Pancreas (tissue), 10 donors: ENCODE results near the gene WDR75. TPM values are rescaled to one million over a fixed set of nuclear protein-coding genes. Genes with fewer than 3 reads are reported as not detected.
"Not testable (repeated sequence)": the region's sequence is repeated elsewhere in the genome, so short reads cannot be mapped to it uniquely, and the experiment has no call there.

Source experiments
- ATAC-seq, 4 donors: fragments of 200-7000 bp; cut with Tn5 transposase; one replicate each; pipeline versions ENCODE4 v1.8.0 to v1.9.1; 2020; ENCODE audit warnings: mild to moderate bottlenecking in 4 of 4, moderate library complexity in 4 of 4
- DNase-seq, 6 donors: peaks; one replicate each; pipeline ENCODE4 v3.0.0-alpha.2; 2020
- FAIRE-seq: peaks from 2 replicates; lab custom pipeline; 2012; peaks lifted over from hg19 to GRCh38; lab: Jason Lieb, UNC
- H3K27ac ChIP-seq, 4 donors: fragments of 200-600 bp; sonication (generic); 1 replicate in 3 of 4; 2 replicates in 1 of 4; pipeline versions ENCODE4 v1.5.0 to v1.8.0; 2020
- H3K27me3 ChIP-seq, 4 donors: fragments of 200-600 bp; one replicate each; pipeline ENCODE4 v1.8.0; 2021
- H3K36me3 ChIP-seq, 3 donors: fragments of 200-600 bp; sonication (generic) in 1 of 3; one replicate each; pipeline versions ENCODE4 v1.5.0 to v1.8.0; 2020 to 2021
- H3K4me1 ChIP-seq, 3 donors: fragments of 200-600 bp; one replicate each; pipeline ENCODE4 v1.8.0; 2021
- H3K4me3 ChIP-seq, 4 donors: fragments of 200-600 bp; sonication (generic) in 2 of 4; one replicate each; pipeline versions ENCODE4 v1.5.0 to v1.8.0; 2020 to 2021
- H3K9me3 ChIP-seq, 4 donors: fragments of 200-600 bp; one replicate each; pipeline ENCODE4 v1.8.0; 2021
- WGBS, 2 donors: extraction: QIAGEN DNeasy Blood & Tissue Kit; methylation state at CpG; one replicate each; pipeline ENCODE4 v1.1.7; 2013; 5-methylcytosine and 5-hydroxymethylcytosine counted together
- intact Hi-C, 3 donors: fragments of 100-400 bp; cut with DNase I; formaldehyde crosslinking; loops; one replicate each; pipeline versions ENCODE4 v1.11.1 to v1.14.2; 2022
- polyA plus RNA-seq, 2 donors: library from polyadenylated mRNA; stranded (reverse); fragments of 200-250 nt; gene quantifications; one replicate each; pipeline ENCODE4 v1.2.3, GENCODE V29; 2013
- total RNA-seq, 6 donors: library from RNA; stranded (reverse); fragmentation: NEBNext Ultra II Directional in 4 of 6; extraction: Animal tissue kit (Norgen Biotek cat#: 25700) in 4 of 6; gene quantifications; one replicate each; pipeline versions ENCODE4 v1.2.1 to v1.2.4, GENCODE V29; 2021 to 2023
- TF ChIP-seq, protein P1 (sequence below), 4 donors: fragments of 200-600 bp; sonication (generic) in 3 of 4; IDR thresholded peaks; one replicate each; pipeline versions ENCODE4 v1.5.0 to v1.8.0; 2021; ENCODE audit warnings: antibody characterized with exemption in 4 of 4
- donor health status: healthy with polysubstance abuse.
- donor health status: DM: no; HTN: no; CAD: no; lungs with moderate emphysema.
- donor health status: DM: no; HTN: no; CAD: no.
- donor health status: control.
- donor health status: control.
- donor health status: Bipolar disorder and iron deficiency.
- donor health status: DM: yes; HTN: yes; CAD: no.
- donor health status: DM: no; HTN: no; CAD: no.
- donor health status: DM: no; HTN: no; CAD: no.
- donor health status: DM: yes; HTN: yes; CAD: no.

The WDR75 gene
- total and polyA plus RNA-seq, 8 donors: 11.3 to 20.9 (median 14.7) TPM

DNA sequence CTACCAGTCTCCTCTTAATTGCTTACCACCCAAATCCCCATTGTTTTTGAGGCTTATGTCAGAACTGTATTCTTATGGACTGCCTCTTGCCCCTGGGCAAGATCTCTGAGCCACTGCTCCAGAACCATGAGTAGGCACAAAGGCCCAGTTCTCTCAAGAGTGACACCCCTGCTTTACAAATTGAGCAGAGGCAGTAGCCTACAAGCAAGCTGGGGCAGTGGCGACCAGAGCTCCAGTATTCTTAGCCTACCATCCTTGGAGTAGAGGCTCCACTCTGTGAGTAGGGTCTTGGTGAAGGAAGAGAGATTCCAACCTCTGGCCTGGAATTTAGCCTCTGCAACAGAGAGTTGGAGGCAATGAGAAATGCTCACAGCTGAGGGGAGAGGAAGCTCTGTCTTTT is 36.5 kb downstream of the WDR75 start:
- ATAC-seq (no peak), DNase-seq (no peak), FAIRE-seq (no peak)
- H3K36me3 ChIP-seq: peaks cover 0 to 16% (median 13%) of the 10 kb centered on the region in 3 donors
- peaks cover 0 to 2% (median 0%) of the 10 kb centered on the region in 4 donors for H3K9me3 ChIP-seq
- intact Hi-C loops: loop anchor here in 1 of 3 donors (10.0 kb wide), 1 partner anchor 87 kb away; no protein-coding TSS in a partner anchor
- TF ChIP-seq, protein P1, sequence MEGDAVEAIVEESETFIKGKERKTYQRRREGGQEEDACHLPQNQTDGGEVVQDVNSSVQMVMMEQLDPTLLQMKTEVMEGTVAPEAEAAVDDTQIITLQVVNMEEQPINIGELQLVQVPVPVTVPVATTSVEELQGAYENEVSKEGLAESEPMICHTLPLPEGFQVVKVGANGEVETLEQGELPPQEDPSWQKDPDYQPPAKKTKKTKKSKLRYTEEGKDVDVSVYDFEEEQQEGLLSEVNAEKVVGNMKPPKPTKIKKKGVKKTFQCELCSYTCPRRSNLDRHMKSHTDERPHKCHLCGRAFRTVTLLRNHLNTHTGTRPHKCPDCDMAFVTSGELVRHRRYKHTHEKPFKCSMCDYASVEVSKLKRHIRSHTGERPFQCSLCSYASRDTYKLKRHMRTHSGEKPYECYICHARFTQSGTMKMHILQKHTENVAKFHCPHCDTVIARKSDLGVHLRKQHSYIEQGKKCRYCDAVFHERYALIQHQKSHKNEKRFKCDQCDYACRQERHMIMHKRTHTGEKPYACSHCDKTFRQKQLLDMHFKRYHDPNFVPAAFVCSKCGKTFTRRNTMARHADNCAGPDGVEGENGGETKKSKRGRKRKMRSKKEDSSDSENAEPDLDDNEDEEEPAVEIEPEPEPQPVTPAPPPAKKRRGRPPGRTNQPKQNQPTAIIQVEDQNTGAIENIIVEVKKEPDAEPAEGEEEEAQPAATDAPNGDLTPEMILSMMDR (IDR thresholded peaks at IDR 0.05): no peak
- no peaks in the 10 kb centered on the region for H3K4me1 ChIP-seq
- H3K4me3 ChIP-seq: no peak overlapping the region
- 96 to 97% methylated on average over 1 of the region's 1 CpG for WGBS, 2 donors
- H3K27ac ChIP-seq: no peak overlapping the region
- no peaks in the 10 kb centered on the region for H3K27me3 ChIP-seq

DNA sequence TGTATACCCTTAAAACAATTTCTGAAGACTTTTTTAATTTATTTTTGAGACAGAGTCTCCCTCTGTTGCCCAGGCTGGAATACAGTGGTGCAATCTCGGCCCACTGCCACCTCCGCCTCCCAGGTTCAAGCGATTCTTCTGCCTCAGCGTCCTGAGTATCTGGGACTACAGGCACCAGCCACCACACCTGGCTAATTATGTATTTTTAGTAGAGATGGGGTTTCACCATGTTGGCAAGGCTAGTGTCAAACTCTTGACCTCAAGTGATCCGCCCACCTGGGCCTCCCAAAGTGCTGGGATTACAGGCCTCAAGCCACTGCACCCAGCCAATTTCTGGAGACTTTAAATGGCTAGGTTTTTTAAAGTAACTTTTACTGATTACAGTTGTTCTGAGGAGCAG is 37.0 kb downstream of the WDR75 start:
- not testable (repeated sequence) for H3K9me3 ChIP-seq, H3K4me3 ChIP-seq, FAIRE-seq, H3K27me3 ChIP-seq, H3K4me1 ChIP-seq, DNase-seq, H3K27ac ChIP-seq, ATAC-seq
- intact Hi-C loops: loop anchor here in 1 of 3 donors (10.0 kb wide), 1 partner anchor 87 kb away; no protein-coding TSS in a partner anchor
- peaks cover 0 to 16% (median 13%) of the 10 kb centered on the region in 3 donors for H3K36me3 ChIP-seq
- 97% methylated on average over 5 of the region's 5 CpGs for WGBS, 2 donors

DNA sequence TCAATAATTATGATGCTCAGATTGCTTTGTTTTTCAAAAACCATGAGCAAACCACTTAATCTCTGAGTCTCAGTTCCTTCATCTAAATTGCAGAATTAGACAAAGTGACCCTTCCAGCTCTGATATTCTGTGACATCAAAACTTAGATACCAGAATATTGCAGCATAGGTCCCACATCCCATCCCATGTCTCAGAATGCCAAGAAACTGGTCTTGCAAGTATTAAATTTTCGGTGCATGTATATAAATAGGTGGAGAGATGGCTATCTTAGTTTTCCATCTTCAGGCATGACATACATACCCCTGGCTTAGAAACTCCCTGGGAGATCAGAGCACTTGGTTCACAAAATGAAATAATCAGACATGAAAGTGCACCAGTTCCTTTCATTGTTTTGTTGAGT is 39.8 kb downstream of the WDR75 start:
- ATAC-seq: no peak
- no peaks in the 10 kb centered on the region for H3K36me3 ChIP-seq
- H3K27me3 ChIP-seq: no peaks in the 10 kb centered on the region
- no peak overlapping the region for H3K4me3 ChIP-seq
- DNase-seq: no peak
- no peak overlapping the region for H3K27ac ChIP-seq
- intact Hi-C loops: no loop called here
- TF ChIP-seq, protein P1 (IDR thresholded peaks at IDR 0.05): no peak
- peaks cover 0 to 2% (median 0%) of the 10 kb centered on the region in 4 donors for H3K9me3 ChIP-seq
- FAIRE-seq: no peak
- no peaks in the 10 kb centered on the region for H3K4me1 ChIP-seq
- WGBS, 2 donors: 51 to 72% methylated on average over 1 of the region's 1 CpG

DNA sequence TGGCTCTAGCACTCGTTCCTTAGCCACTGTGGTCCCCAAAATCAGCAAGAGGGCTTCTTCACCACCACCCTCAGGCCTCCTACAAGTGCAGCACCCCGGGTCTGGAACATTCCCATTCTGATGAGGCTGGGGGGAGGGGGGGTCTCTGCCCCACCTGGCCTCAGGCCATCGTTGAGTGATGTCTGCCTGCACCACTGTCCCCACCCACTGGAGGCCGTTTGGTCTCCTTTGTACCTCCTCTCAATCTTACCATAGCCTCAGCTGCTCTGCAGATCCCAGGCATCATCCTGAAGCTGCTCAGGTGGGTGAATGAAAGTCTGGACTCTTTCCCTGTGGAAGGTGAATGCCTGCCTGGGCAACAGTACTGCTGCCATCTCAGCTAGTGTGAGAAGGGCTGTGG is 42.3 kb downstream of the WDR75 start:
- H3K4me3 ChIP-seq: no peak overlapping the region
- FAIRE-seq: no peak
- no peak for ATAC-seq
- H3K9me3 ChIP-seq: peaks cover 0 to 2% (median 0%) of the 10 kb centered on the region in 4 donors
- 52 to 66% methylated on average over 4 of the region's 4 CpGs for WGBS, 2 donors
- DNase-seq: no peak
- H3K36me3 ChIP-seq: no peaks in the 10 kb centered on the region
- intact Hi-C loops: no loop called here
- TF ChIP-seq, protein P1 (IDR thresholded peaks at IDR 0.05): no peak
- H3K27ac ChIP-seq: no peak overlapping the region
- no peaks in the 10 kb centered on the region for H3K4me1 ChIP-seq
- no peaks in the 10 kb centered on the region for H3K27me3 ChIP-seq

DNA sequence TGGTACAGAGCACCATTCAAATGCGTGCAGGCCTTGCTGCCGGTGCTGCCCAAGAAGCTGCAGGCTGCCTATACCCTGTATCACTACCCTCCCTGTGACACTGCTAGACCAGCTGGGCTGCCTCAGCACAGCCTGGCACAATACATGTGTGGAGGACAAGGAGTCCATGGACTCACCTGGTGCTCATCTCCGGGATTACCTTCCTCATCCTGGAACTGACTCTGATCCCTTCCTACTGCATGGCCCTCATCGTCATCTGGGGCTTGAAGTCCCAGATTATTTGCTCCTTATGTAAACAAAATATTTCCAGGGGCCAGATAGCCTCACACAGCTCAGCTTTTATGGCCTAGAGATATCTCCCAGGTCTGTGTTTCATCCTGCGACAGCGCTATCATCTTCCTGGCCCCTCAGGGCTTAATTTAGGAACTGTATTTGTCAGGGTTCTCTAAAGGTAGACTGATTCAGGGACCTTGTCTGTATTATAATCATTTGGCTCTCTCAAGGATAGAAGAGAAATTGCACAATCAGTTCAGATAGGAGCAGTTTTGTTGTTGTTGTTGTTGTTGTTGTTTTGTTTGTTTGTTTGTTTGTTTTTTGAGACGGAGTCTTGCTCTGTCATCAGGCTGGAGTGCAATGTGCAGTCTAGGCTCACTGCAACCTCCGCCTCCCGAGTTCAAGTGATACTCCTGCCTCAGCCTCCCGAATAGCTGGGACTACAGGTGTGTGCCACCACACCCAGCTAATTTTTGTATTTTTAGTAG is 42.9 kb downstream of the WDR75 start:
- H3K4me1 ChIP-seq: no peaks in the 10 kb centered on the region
- FAIRE-seq (no peak), DNase-seq (no peak), ATAC-seq (no peak)
- H3K9me3 ChIP-seq: peaks cover 0 to 1% (median 0%) of the 10 kb centered on the region in 4 donors
- no peaks in the 10 kb centered on the region for H3K27me3 ChIP-seq
- no peak overlapping the region for H3K27ac ChIP-seq
- TF ChIP-seq, protein P1 (IDR thresholded peaks at IDR 0.05): no peak
- H3K4me3 ChIP-seq: no peak overlapping the region
- 81 to 82% methylated on average over 10 of the region's 10 CpGs for WGBS, 2 donors
- intact Hi-C loops: no loop called here
- no peaks in the 10 kb centered on the region for H3K36me3 ChIP-seq
